ENCODE results near the gene MVP.

Gene MVP

GRCh38 chr16:29802416-29802935, 17.8 kb upstream of the MVP start:
- DNase-seq = no peak
- in situ Hi-C loops (cut with MboI; ENCODE audit: low pct_unique_long_range_greater_than_20kb, low sequenced_read_pairs) = no loop called here

DNA sequence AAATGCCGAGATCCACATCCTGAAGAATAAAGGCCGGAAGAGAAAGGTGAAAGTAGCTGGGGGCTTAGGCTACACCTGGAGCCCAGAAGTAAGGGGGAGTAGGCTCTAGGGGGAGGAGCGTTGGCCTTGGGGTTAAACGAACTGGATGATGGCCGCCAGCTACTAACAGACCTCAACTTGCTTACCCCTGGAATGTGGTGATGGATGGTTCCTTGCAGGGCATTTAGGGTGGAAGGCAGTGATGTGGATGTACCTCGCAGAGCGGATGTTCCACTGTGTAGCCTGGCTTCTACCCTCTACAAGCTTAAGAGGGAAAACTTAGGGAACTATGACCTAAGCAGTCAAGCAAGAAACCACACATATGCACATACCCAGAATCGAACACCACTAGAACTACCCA, 16.2 kb upstream of the MVP start:
- in situ Hi-C loops (cut with MboI; ENCODE audit: low pct_unique_long_range_greater_than_20kb, low sequenced_read_pairs) = no loop called here
- DNase-seq = no peak

- in situ Hi-C loops (cut with MboI; ENCODE audit: low pct_unique_long_range_greater_than_20kb, low sequenced_read_pairs) = no loop called here
- DNase-seq = peak; percentile 34
Measured at GRCh38 chr16:29804455-29805231, 15.6 kb upstream of the MVP start.

DNA sequence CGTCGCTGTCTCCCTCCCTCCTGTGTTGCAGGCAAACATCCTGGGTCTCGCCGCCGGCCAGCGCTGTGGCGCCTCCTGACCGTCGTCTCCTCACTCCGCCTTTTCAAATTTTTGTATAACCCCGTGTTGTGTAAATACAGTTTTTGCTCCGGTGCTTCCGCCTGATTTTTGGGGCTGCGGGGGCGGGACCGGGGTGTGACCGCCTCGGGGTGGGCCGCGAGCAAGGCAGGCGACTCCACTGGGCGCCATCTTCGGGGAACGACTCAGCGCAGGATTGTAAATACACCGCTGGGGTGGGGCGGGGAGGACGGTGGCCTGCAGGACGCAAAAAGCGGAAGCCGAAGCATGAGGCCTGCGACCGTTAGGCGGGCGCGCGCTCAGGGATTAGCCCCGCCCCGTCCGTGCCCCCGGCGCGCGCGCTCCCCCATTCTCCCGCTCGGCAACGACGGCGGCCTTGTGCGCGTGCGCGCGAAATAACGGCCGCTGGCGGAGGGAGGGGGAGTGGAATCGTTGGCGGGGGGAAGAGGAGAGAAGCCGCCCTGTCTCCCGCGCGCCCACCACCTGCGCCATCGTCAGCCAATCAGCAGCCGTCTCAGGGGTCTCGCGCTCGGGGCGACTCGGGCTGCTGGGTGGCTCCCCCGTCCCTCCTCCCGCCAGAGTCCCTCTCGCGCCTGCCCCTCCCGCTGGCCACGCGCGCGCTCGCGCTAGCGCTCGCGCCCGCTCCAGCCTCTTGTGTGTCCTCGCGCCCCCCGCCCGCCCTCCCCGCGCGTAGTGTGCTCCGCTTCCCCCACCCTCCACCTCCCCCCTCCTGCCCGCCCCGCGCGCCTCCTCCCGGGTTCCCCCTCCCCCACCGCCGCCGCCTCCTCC, 14.8 kb upstream of the MVP start:
- in situ Hi-C loops (cut with MboI; ENCODE audit: low pct_unique_long_range_greater_than_20kb, low sequenced_read_pairs) = no loop called here
- peak; percentile 98 for DNase-seq

GRCh38 chr16:29806099-29806579, 14.1 kb upstream of the MVP start, which contains the start of gene MAZ:
Gene MAZ (plus strand): TSS chr16:29806529. CDS start chr16:29806702, 173 bp downstream.
- DNase-seq = no peak
- in situ Hi-C loops (cut with MboI; ENCODE audit: low pct_unique_long_range_greater_than_20kb, low sequenced_read_pairs) = no loop called here

DNA sequence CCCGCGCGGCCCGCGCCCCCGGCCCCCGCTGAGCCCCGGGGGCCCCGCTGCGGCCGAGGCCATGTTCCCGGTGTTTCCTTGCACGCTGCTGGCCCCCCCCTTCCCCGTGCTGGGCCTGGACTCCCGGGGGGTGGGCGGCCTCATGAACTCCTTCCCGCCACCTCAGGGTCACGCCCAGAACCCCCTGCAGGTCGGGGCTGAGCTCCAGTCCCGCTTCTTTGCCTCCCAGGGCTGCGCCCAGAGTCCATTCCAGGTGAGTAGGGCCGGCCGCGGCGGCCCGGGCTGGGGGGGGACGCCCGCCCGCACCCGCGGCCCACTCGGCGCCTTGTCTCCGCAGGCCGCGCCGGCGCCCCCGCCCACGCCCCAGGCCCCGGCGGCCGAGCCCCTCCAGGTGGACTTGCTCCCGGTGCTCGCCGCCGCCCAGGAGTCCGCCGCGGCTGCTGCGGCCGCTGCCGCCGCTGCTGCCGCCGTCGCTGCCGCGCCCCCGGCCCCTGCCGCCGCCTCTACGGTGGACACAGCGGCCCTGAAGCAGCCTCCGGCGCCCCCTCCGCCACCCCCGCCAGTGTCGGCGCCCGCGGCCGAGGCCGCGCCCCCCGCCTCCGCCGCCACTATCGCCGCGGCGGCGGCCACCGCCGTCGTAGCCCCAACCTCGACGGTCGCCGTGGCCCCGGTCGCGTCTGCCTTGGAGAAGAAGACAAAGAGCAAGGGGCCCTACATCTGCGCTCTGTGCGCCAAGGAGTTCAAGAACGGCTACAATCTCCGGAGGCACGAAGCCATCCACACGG, 13.4 kb upstream of the MVP start:
- DNase-seq = peak; percentile 66
- in situ Hi-C loops (cut with MboI; ENCODE audit: low pct_unique_long_range_greater_than_20kb, low sequenced_read_pairs) = no loop called here

DNA sequence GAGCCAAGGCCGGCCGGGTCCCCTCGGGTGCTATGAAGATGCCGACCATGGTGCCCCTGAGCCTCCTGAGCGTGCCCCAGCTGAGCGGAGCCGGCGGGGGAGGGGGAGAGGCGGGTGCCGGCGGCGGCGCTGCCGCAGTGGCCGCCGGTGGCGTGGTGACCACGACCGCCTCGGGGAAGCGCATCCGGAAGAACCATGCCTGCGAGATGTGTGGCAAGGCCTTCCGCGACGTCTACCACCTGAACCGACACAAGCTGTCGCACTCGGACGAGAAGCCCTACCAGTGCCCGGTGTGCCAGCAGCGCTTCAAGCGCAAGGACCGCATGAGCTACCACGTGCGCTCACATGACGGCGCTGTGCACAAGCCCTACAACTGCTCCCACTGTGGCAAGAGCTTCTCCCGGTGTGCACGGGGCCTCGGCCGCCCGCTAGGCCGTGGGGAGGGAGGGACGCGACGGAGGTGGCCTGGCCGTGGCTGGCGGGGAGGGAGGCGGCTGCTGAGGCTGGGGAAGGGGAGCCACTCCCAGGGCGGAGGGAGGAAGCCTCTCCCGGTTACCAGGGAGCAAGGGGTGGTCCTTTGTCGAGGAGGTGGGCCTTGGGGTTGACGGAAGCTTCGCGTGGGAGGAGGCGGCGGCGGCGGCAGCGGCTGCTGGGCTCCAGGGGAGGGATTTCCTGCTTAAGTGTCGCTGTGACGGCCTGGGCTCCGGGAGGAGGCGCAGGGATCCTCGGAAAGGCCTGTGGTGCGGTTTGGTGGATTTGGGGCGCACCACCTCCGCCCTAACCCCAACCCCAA, 12.6 kb upstream of the MVP start:
- peak; percentile 97 for DNase-seq
- in situ Hi-C loops (cut with MboI; ENCODE audit: low pct_unique_long_range_greater_than_20kb, low sequenced_read_pairs) = no loop called here

DNA sequence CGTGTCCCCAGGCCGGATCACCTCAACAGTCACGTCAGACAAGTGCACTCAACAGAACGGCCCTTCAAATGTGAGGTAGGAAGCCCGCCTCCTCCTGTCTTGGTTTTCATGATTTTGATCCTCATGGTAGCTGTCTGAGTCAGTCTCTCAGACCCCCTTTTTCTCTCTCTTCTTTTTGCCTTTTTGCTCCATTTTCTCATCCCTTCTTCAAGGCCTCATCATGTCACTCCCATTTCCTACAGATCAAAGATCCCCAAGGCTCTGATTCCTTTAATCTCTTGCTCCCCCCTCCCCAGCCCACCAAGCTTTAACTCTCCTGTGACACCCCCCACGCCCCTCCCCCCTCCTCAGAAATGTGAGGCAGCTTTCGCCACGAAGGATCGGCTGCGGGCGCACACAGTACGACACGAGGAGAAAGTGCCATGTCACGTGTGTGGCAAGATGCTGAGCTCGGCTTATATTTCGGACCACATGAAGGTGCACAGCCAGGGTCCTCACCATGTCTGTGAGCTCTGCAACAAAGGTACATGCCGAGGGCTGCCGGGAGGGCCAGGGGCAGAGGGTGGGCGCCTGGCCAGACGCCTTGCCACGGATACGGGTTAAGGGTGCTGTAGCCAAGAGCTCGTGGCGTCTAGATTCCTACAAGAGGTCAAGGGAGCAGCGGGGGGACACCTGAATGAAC, 11.9 kb upstream of the MVP start:
- DNase-seq = no peak
- in situ Hi-C loops (cut with MboI; ENCODE audit: low pct_unique_long_range_greater_than_20kb, low sequenced_read_pairs) = no loop called here

DNA sequence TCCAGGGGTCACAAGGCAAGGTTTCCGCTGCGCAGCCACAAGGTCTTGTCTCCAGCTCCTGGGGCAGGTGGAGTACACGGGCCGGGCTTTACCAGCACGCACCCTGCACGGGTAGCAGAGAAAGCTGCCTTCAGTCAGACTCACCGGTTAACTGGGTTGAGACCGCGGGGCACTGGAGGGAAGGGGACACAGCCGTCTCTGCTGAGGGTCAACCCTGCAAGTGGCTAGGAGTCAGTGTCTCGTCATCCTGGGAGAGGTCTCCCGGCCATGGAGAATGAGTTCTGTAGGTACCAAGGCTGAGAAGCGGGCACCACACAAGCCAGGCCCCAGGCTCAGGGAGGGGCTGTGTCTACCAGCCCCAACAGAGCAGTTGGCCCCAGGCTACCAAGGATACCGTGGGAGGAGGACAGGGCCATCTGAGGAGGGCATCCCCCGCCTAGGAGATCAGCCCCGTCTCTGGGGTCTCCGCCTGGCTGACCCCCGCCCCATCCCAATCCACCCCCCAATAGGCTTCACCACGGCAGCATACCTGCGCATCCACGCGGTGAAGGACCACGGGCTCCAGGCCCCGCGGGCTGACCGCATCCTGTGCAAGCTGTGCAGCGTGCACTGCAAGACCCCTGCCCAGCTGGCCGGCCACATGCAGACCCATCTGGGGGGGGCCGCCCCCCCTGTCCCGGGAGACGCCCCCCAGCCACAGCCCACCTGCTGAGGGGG, 11.1 kb upstream of the MVP start:
- DNase-seq = no peak
- in situ Hi-C loops (cut with MboI; ENCODE audit: low pct_unique_long_range_greater_than_20kb, low sequenced_read_pairs) = no loop called here

- peak; percentile 74 for DNase-seq
- in situ Hi-C loops (cut with MboI; ENCODE audit: low pct_unique_long_range_greater_than_20kb, low sequenced_read_pairs) = no loop called here
Measured at GRCh38 chr16:29809850-29810698, 10.2 kb upstream of the MVP start.

DNA sequence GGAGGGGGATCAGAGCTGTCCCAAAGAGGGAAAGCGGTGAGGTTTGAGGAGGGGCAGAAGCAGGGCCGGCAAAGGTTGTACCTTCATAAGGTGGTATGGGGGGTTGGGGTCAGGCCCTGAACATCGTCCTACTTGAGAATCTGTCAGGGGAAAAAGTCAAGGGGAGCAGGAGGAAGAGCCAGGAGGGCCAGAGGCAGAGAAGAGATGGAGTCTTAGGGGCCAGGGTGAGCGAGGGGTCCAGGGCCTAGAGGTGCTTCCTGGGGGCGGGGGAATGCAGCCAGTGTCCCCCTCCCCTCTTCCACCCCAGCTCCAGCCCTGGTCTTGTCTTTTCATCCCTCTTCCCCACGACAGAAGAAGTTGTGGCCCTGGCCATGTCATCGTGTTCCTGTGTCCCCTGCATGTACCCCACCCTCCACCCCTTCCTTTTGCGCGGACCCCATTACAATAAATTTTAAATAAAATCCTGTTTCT, 9.5 kb upstream of the MVP start:
- no peak for DNase-seq
- in situ Hi-C loops (cut with MboI; ENCODE audit: low pct_unique_long_range_greater_than_20kb, low sequenced_read_pairs) = no loop called here

- DNase-seq = peak; percentile 87
- in situ Hi-C loops (cut with MboI; ENCODE audit: low pct_unique_long_range_greater_than_20kb, low sequenced_read_pairs) = no loop called here
Measured at GRCh38 chr16:29811170-29811895, 8.9 kb upstream of the MVP start.

DNA sequence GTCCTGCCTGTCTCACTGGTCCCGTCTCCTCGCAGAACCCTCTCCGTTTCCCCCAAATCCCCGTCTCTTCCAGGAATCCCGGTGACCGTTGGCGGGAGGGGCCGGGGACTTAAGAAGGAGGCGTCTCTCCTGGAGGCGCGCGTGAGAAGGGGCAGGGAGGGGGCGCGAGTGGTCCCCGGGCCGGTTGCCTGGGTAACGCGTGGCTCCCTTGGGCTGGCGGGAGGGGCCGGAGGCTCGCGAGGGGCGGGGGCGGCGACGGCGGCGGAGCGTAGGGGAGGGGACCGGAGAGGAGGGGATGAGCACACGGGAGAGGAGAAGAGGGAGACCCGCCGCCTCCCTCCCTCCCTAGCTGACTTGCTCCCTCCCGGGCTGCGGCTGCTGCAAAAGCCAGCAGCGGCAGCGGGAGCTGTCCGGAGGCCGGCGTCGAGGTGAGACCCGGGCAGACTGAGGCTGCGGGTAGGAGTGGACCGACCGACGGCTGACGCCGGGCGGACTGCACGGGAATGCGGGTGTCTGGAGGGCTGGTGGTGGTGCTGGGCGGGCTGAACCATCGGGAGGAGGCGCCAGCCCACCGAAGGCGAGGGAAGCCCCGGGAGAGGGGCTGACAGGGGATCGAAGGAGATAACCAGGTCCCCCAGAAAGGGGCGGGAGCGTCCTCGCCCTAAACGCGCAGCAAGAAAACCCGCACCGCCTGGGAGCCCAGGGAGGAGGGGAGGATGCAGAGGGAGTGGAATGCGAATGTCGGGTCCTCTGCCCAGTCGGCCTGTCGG, 8.2 kb upstream of the MVP start, which contains the start of gene PRRT2:
Gene PRRT2, plus strand, starts transcription at position 298 of the 770 bp plus-strand sequence. CDS start 862 bp downstream, outside the sequence.
- in situ Hi-C loops (cut with MboI; ENCODE audit: low pct_unique_long_range_greater_than_20kb, low sequenced_read_pairs) = no loop called here
- peak; percentile 63 for DNase-seq

GRCh38 chr16:29812754-29813643, 7.3 kb upstream of the MVP start:
- DNase-seq = no peak
- in situ Hi-C loops (cut with MboI; ENCODE audit: low pct_unique_long_range_greater_than_20kb, low sequenced_read_pairs) = no loop called here

Data from KBM-7 (cell line).